ENCODE results near the gene MYO1D. TPM values are rescaled to one million over a fixed set of nuclear protein-coding genes. Genes with fewer than 3 reads are reported as not detected.

MYO1D gene
- total RNA-seq, 1 experiment from 2014 or later, result 35.7 TPM

- Histone ChIP-seq H4K20me1 (ENCODE audit: insufficient read depth) (no peaks in the 10 kb centered on the region), H3K9me3 (ENCODE audit: control insufficient read depth in 1 of 2, insufficient read depth in 1 of 2, low read depth in 1 of 2, low read length in 2 of 2) (no peaks in the 10 kb centered on the region), H3K9ac (ENCODE audit: low read length) (no peak overlapping the region), H3K4me2 (ENCODE audit: low read length) (no peak overlapping the region), H3K9me2 (ENCODE audit: insufficient read depth) (no peaks in the 10 kb centered on the region), H3K27ac (ENCODE audit: low read depth, low read length) (no peak overlapping the region), H3K4me3 (replicated peaks in 1 of 2; ENCODE audit: low read depth in 1 of 2, low read length in 2 of 2) (no peak overlapping the region), H3K79me2 (ENCODE audit: insufficient read depth, low read length) (peaks cover 9% of the 10 kb centered on the region; the same call in 1 of the 2 replicates), H2AFZ (ENCODE audit: low read depth, low read length, poor library complexity, severe bottlenecking) (no peak overlapping the region), H3K27me3 (ENCODE audit: insufficient read depth, low read length) (no peaks in the 10 kb centered on the region), H3K36me3 (ENCODE audit: control insufficient read depth in 1 of 2, insufficient read depth in 2 of 2, low read length in 2 of 2) (no peaks in the 10 kb centered on the region), H3K4me1 (ENCODE audit: control insufficient read depth in 1 of 2, insufficient read depth in 2 of 2, low read length in 2 of 2) (peaks cover 8 to 15% of the 10 kb centered on the region in 2 experiments; a peak in 3 of 4 replicates)
- intact Hi-C loops (cut with micrococcal nuclease), result loop anchor here (10.0 kb wide), 1 partner anchor 198 kb away; no protein-coding TSS in a partner anchor
- no peak for TF ChIP-seq FOSL1 (IDR thresholded peaks at IDR 0.05; ENCODE audit: low read depth)
- TF ChIP-seq ZNF274 (IDR thresholded peaks at IDR 0.05; ENCODE audit: low read depth, low read length), result no peak
- no peak for TF ChIP-seq CBX3 (IDR thresholded peaks at IDR 0.05; ENCODE audit: low read depth)
- no peak for TF ChIP-seq YY1 (IDR thresholded peaks at IDR 0.05; ENCODE audit: extremely low read depth, insufficient replicate concordance, low read depth, low read length)
- TF ChIP-seq EZH2 (IDR thresholded peaks at IDR 0.05), result no peak
- TF ChIP-seq SIN3A (IDR thresholded peaks at IDR 0.05; ENCODE audit: low read depth), result no peak
- no peak for TF ChIP-seq REST (IDR thresholded peaks at IDR 0.05; ENCODE audit: low read depth)
- no TSS peak for BruUV-seq (replicated peaks)
- no peak for ATAC-seq
- CTCF ChIA-PET, result no interaction called here
- RAD21 ChIA-PET (ENCODE audit: low non-redundant PET in 1 of 2, low total read pairs in 2 of 2, uncharacterized antibody in 2 of 2, unreplicated experiment in 2 of 2), result no interaction called here
- POLR2A ChIA-PET, result no interaction called here
- no peak for DNase-seq (ENCODE audit: low read depth, low spot score)
Observed at GRCh38 chr17:32873114-32873513, 3.8 kb downstream of the MYO1D start.

Measured in HCT116 (cell line).